ENCODE results near the gene SYN1. TPM values are rescaled to one million over a fixed set of nuclear protein-coding genes. Genes with fewer than 3 reads are reported as not detected.

SYN1 gene
- total RNA-seq, 4 donors from 2014 or later, result 0.31 TPM; not detected in 3

DNA sequence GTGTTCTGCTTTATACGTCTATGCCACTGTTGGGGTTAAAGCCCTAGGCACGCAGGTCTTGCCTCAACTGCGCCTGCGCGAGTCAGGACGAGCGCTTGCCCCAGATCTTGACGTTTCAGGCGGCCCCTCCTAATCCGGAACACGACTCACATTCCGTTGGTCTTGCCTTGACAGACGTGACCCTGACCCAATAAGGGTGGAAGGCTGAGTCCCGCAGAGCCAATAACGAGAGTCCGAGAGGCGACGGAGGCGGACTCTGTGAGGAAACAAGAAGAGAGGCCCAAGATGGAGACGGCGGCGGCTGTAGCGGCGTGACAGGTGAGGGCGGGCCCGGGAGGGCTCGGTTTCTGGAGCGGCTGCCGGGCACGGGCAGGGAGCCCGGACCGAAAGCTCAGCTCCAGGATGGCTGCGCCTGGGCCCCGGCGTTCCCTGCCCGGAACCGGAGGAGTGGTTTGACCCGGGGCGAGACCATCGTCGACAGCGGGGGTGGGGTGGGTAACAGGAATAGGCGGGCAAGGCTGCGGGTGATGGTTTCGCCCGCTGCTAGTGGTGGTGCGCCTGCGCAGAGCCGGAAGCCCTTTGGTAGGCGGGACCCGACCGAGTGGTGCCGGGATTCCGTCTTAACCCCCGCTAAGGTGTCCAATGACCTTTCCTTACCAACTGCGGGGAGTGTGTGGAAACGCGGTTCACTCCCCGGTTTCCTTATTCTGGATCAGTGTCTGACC lies 58.6 kb downstream of the SYN1 start, which contains the start of gene ARAF:
Gene ARAF (plus strand): TSS at position 272 of the 725 bp plus-strand sequence. CDS start 1,763 bp downstream, outside the sequence.
- WGBS, 2 donors, result 0 to 43% methylated on average over 5 to 27 of the region's 59 CpGs
- intact Hi-C loops (cut with DNase I), result no loop called here

DNA sequence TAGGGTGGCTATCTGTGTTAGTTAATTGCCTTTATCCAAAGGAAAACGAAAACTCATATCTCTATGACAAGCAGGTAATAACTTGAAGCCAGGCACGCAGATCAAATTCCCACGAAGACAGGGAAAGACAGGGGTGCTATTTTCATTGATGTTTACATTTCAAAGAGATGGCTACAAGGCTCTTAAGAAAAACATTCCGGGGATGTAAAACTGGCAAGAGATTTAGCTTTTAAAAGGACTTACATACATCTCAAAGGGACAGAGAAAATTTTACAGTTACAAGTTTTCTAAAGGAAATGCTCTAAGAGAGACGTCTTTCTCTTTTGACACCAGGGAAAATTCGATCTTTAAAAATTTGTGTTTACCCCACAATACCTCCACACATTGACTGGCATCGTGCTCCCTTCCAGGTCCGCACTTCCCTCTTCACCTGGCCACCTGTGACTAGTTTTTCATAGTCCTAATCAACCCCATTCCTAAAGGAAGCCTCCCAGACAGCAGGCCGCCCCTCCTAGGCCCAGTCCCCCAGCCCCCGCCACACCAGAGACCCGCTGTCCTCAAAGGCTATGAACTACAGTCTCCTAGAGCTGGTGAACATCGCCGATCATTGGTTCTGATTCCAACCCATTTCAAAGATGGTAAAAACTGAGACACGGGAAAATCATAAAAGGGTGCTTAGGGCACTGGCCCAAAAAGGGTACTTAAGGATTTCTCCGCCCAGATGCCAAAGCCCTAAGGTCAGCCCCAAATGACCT lies 59.3 kb downstream of the SYN1 start:
- Histone ChIP-seq H3K27me3 (no peaks in the 10 kb centered on the region), H3K9me3 (no peaks in the 10 kb centered on the region), H3K4me3 (peak overlapping the region; percentile 62 to 71 (median 65)), H3K27ac (peak overlapping the region; percentile 87 to 96 (median 94)), H3K4me1 (peaks cover 0 to 51% (median 3%) of the 10 kb centered on the region in 3 donors), H3K36me3 (peaks cover 0 to 29% (median 0%) of the 10 kb centered on the region in 3 donors)
- intact Hi-C loops (cut with DNase I), result no loop called here
- WGBS, 2 donors, result 10 to 41% methylated on average over 8 to 14 of the region's 15 CpGs
- TF ChIP-seq POLR2A (IDR thresholded peaks at IDR 0.05), result no peak
- TF ChIP-seq, protein P1, sequence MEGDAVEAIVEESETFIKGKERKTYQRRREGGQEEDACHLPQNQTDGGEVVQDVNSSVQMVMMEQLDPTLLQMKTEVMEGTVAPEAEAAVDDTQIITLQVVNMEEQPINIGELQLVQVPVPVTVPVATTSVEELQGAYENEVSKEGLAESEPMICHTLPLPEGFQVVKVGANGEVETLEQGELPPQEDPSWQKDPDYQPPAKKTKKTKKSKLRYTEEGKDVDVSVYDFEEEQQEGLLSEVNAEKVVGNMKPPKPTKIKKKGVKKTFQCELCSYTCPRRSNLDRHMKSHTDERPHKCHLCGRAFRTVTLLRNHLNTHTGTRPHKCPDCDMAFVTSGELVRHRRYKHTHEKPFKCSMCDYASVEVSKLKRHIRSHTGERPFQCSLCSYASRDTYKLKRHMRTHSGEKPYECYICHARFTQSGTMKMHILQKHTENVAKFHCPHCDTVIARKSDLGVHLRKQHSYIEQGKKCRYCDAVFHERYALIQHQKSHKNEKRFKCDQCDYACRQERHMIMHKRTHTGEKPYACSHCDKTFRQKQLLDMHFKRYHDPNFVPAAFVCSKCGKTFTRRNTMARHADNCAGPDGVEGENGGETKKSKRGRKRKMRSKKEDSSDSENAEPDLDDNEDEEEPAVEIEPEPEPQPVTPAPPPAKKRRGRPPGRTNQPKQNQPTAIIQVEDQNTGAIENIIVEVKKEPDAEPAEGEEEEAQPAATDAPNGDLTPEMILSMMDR (IDR thresholded peaks at IDR 0.05), result no peak
- DNase-seq, result no peak

More for the DNA sequence above, 58.6 kb downstream of the SYN1 start, which contains the start of gene ARAF:
- no peaks in the 10 kb centered on the region for H3K9me3 ChIP-seq
- peak; percentile 77 for DNase-seq
- H3K36me3 ChIP-seq, result peaks cover 0 to 33% (median 0%) of the 10 kb centered on the region in 3 donors
- H3K4me1 ChIP-seq, result peaks cover 0 to 47% (median 3%) of the 10 kb centered on the region in 3 donors
- TF ChIP-seq POLR2A (IDR thresholded peaks at IDR 0.05), result no peak
- TF ChIP-seq, protein P1 (IDR thresholded peaks at IDR 0.05), result no peak
- H3K27me3 ChIP-seq, result no peaks in the 10 kb centered on the region
- peak within 1 kb of the TSS; percentile 62 to 71 (median 65) for H3K4me3 ChIP-seq
- peak within 1 kb of the TSS; percentile 87 to 96 (median 94) for H3K27ac ChIP-seq

DNA sequence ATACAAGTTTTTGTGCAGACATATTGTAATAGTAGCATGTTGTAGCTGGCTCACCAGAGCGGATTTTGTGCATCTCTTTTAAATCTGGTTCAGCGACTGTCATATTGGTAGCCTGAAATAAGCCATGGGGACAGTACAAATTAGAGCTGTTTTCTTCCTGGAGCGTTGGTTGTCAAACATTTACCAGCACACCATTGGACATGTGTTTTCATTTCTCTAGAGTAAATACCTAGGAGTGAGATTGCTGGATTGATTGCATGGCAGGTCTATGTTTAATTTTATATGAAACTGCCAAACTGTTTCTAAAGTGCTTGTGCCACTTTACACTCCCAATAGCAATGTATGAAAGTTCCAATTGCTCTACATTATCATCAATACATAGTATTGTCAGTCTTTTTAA lies 61.2 kb downstream of the SYN1 start:
- Histone ChIP-seq H3K4me1 (peaks cover 0 to 42% (median 3%) of the 10 kb centered on the region in 3 donors), H3K27ac (no peak overlapping the region), H3K27me3 (no peaks in the 10 kb centered on the region), H3K4me3 (no peak overlapping the region), H3K36me3 (peaks cover 0 to 10% (median 0%) of the 10 kb centered on the region in 3 donors), H3K9me3 (no peaks in the 10 kb centered on the region)
- intact Hi-C loops (cut with DNase I), result no loop called here
- TF ChIP-seq POLR2A (IDR thresholded peaks at IDR 0.05), result no peak
- TF ChIP-seq, protein P1 (IDR thresholded peaks at IDR 0.05), result no peak
- DNase-seq, result no peak
- WGBS, 2 donors, result 86 to 89% methylated on average over 2 to 3 of the region's 3 CpGs

DNA sequence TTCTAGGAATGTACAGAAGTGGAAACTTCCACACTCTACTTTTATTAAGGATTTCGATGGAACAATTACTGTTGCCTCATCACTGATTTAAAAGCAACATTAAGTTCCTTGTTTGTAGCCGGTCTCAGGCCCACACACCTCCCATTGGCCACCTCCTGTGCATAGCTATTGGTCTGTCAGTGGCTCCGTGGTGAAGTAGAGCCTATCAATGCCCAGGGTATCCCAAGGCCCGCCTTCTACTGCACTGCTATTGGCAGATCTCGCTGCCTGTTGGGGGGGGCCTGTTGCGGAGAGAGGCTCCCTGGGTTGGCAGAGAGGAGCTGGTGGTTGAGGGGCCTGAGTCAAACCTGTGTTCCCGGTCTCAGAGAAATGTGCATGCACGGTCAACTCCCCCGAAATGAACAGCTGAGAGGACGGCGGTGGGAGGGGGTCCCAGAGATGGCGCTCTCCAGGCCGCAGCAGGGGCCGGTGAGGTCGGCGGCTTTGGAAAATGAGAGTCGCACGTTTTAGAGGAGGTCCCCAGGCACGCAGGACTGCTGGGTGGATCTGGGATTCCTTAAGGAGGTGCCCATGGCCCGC lies 63.5 kb downstream of the SYN1 start:
- Histone ChIP-seq H3K27me3 (no peaks in the 10 kb centered on the region), H3K9me3 (no peaks in the 10 kb centered on the region), H3K27ac (peak overlapping the region; percentile 77 to 91 (median 86)), H3K4me1 (peaks cover 0 to 24% (median 0%) of the 10 kb centered on the region in 3 donors), H3K4me3 (peak overlapping the region; percentile 36 to 68 (median 49)), H3K36me3 (no peaks in the 10 kb centered on the region)
- intact Hi-C loops (cut with DNase I), result no loop called here
- TF ChIP-seq POLR2A (IDR thresholded peaks at IDR 0.05), result peak in 3 of 4 donors; percentile 24 to 75 (median 41)
- TF ChIP-seq, protein P1 (IDR thresholded peaks at IDR 0.05), result no peak
- DNase-seq, result peak; percentile 61
- WGBS, 2 donors, result 0 to 41% methylated on average over 2 to 5 of the region's 20 CpGs
